ENCODE results near the gene AKAP9. TPM values are rescaled to one million over a fixed set of nuclear protein-coding genes. Genes with fewer than 3 reads are reported as not detected.

The AKAP9 gene
- total and polyA plus RNA-seq, 2 experiments from 2014 or later: 80.5 to 85.8 TPM

GRCh38 chr7:92052684-92053083, 112.0 kb downstream of the AKAP9 start:
- Histone ChIP-seq H3K4me2 (no peak overlapping the region), H3K4me3 (no peak overlapping the region), H3K36me3 (replicated peaks; ENCODE audit: insufficient read depth, low read depth) (no peaks in the 10 kb centered on the region), H2AFZ (no peak overlapping the region), H3K27ac (no peak overlapping the region), H3K27me3 (no peaks in the 10 kb centered on the region), H3K4me1 (ENCODE audit: insufficient read depth) (peaks cover 23% of the 10 kb centered on the region), H4K20me1 (ENCODE audit: insufficient read depth, poor library complexity, severe bottlenecking) (no peaks in the 10 kb centered on the region), H3K79me2 (no peaks in the 10 kb centered on the region), H3K9me3 (ENCODE audit: low read depth) (no peaks in the 10 kb centered on the region), H3K9me2 (replicated peaks; ENCODE audit: insufficient read depth) (no peaks in the 10 kb centered on the region)
- 93% methylated on average over 3 of the region's 3 CpGs for WGBS (ENCODE audit: low lambda C conversion rate, missing lambda C conversion rate)
- TF ChIP-seq EZH2phosphoT487 (IDR thresholded peaks at IDR 0.05; ENCODE audit: low read depth, severe bottlenecking, unreplicated experiment) (no peak), EZH2 (IDR thresholded peaks at IDR 0.05; ENCODE audit: borderline replicate concordance) (no peak), CTCF (IDR thresholded peaks at IDR 0.05; ENCODE audit: poor library complexity) (no peak)
- DNase-seq (ENCODE audit: low spot score): no peak

GRCh38 chr7:92053312-92053711, 112.7 kb downstream of the AKAP9 start:
- no peak overlapping the region for H3K27ac ChIP-seq
- no peaks in the 10 kb centered on the region for H3K9me3 ChIP-seq (ENCODE audit: low read depth)
- no peaks in the 10 kb centered on the region for H3K9me2 ChIP-seq (replicated peaks; ENCODE audit: insufficient read depth)
- no peak overlapping the region for H2AFZ ChIP-seq
- no peak overlapping the region for H3K4me2 ChIP-seq
- H4K20me1 ChIP-seq (ENCODE audit: insufficient read depth, poor library complexity, severe bottlenecking): no peaks in the 10 kb centered on the region
- peaks cover 30% of the 10 kb centered on the region for H3K4me1 ChIP-seq (ENCODE audit: insufficient read depth)
- no peaks in the 10 kb centered on the region for H3K27me3 ChIP-seq
- 78% methylated on average over 2 of the region's 2 CpGs for WGBS (ENCODE audit: low lambda C conversion rate, missing lambda C conversion rate)
- no peaks in the 10 kb centered on the region for H3K79me2 ChIP-seq
- H3K36me3 ChIP-seq (replicated peaks; ENCODE audit: insufficient read depth, low read depth): no peaks in the 10 kb centered on the region
- DNase-seq (ENCODE audit: low spot score): no peak
- no peak overlapping the region for H3K4me3 ChIP-seq
- no peak for TF ChIP-seq EZH2 (IDR thresholded peaks at IDR 0.05; ENCODE audit: borderline replicate concordance)
- no peak for TF ChIP-seq CTCF (IDR thresholded peaks at IDR 0.05; ENCODE audit: poor library complexity)
- TF ChIP-seq EZH2phosphoT487 (IDR thresholded peaks at IDR 0.05; ENCODE audit: low read depth, severe bottlenecking, unreplicated experiment): no peak

GRCh38 chr7:92056286-92056685, 115.6 kb downstream of the AKAP9 start:
- Histone ChIP-seq H3K4me1 (ENCODE audit: insufficient read depth) (peaks cover 35% of the 10 kb centered on the region), H3K27ac (peak overlapping the region; percentile 44), H3K9me3 (ENCODE audit: low read depth) (no peaks in the 10 kb centered on the region), H3K79me2 (peaks cover 17% of the 10 kb centered on the region), H3K36me3 (replicated peaks; ENCODE audit: insufficient read depth, low read depth) (no peaks in the 10 kb centered on the region), H3K9me2 (replicated peaks; ENCODE audit: insufficient read depth) (no peaks in the 10 kb centered on the region), H3K4me3 (no peak overlapping the region), H3K27me3 (no peaks in the 10 kb centered on the region), H2AFZ (no peak overlapping the region), H4K20me1 (ENCODE audit: insufficient read depth, poor library complexity, severe bottlenecking) (no peaks in the 10 kb centered on the region), H3K4me2 (peak overlapping the region; percentile 60)
- WGBS (ENCODE audit: low lambda C conversion rate, missing lambda C conversion rate): 24% methylated on average over 1 of the region's 1 CpG
- DNase-seq (ENCODE audit: low spot score): peak; percentile 8
- TF ChIP-seq EZH2 (IDR thresholded peaks at IDR 0.05; ENCODE audit: borderline replicate concordance) (no peak), CTCF (IDR thresholded peaks at IDR 0.05; ENCODE audit: poor library complexity) (no peak), EZH2phosphoT487 (IDR thresholded peaks at IDR 0.05; ENCODE audit: low read depth, severe bottlenecking, unreplicated experiment) (no peak)

GRCh38 chr7:92057375-92057774, 116.7 kb downstream of the AKAP9 start:
- Histone ChIP-seq H3K4me2 (peak overlapping the region; percentile 60), H3K4me1 (ENCODE audit: insufficient read depth) (peaks cover 32% of the 10 kb centered on the region), H3K36me3 (replicated peaks; ENCODE audit: insufficient read depth, low read depth) (no peaks in the 10 kb centered on the region), H3K79me2 (peaks cover 17% of the 10 kb centered on the region), H3K27me3 (no peaks in the 10 kb centered on the region), H3K4me3 (no peak overlapping the region), H4K20me1 (ENCODE audit: insufficient read depth, poor library complexity, severe bottlenecking) (no peaks in the 10 kb centered on the region), H3K27ac (peak overlapping the region; percentile 44), H2AFZ (no peak overlapping the region), H3K9me2 (replicated peaks; ENCODE audit: insufficient read depth) (no peaks in the 10 kb centered on the region), H3K9me3 (ENCODE audit: low read depth) (no peaks in the 10 kb centered on the region)
- WGBS (ENCODE audit: low lambda C conversion rate, missing lambda C conversion rate): 54% methylated on average over 2 of the region's 2 CpGs
- no peak for TF ChIP-seq EZH2 (IDR thresholded peaks at IDR 0.05; ENCODE audit: borderline replicate concordance)
- no peak for TF ChIP-seq CTCF (IDR thresholded peaks at IDR 0.05; ENCODE audit: poor library complexity)
- no peak for TF ChIP-seq EZH2phosphoT487 (IDR thresholded peaks at IDR 0.05; ENCODE audit: low read depth, severe bottlenecking, unreplicated experiment)
- DNase-seq (ENCODE audit: low spot score): peak; percentile 75

All from hepatocyte (in vitro differentiated cells).